NCI-H226 (cell line): ENCODE results near the gene EIF3B.
"Not testable (repeated sequence)": the region's sequence is repeated elsewhere in the genome, so short reads cannot be mapped to it uniquely, and the experiment has no call there.

Experiments
- DNase-seq: peaks from one replicate; pipeline ENCODE4 v3.0.0-alpha.2; 2015

Gene EIF3B

DNA sequence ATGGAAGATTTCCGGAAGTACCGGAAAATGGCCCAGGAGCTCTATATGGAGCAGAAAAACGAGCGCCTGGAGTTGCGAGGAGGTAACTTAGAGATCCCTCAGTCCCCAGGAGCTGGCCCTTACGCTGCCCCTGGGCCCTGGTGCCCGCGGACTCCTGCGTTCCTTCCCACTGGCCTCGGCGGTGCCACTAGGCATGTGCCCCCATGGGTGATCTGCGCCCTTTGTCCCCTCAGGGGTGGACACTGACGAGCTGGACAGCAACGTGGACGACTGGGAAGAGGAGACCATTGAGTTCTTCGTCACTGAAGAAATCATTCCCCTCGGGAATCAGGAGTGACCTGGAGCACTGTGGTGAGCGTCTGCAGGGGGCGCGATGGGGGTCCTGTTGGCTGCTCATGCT lies 24.5 kb downstream of the EIF3B start:
- DNase-seq: no peak

DNA sequence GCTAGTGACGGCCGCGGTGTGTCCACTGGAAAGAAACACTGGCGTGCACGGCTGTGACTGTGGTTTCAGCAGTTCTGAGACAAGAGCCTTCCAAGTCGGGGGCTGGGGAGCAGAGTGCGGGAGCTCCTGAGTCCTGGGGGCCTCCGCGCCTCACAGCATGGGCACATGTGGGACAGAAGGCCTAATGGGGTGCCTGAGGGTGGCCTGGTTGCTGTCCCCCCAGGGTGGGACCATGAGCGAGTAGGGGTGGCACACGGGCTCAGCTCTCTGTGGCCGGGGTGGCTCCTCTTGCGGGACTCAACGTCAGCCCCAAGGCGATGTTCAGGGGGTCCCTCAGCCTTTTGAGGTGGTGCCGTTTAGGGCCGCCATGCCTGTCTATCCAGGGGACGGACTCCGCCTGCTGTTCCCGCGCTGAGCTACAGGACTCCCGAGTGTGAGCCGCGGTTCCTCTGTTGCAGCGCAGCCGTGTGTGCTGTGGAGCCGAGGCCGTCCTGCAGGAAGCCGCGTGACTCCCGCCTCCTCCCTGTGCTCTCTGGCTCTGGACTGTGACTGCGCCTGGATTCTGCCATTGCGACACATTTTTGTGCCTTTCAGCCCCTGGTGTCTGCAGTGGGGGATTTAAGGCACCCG lies 25.3 kb downstream of the EIF3B start:
- DNase-seq: no peak

DNA sequence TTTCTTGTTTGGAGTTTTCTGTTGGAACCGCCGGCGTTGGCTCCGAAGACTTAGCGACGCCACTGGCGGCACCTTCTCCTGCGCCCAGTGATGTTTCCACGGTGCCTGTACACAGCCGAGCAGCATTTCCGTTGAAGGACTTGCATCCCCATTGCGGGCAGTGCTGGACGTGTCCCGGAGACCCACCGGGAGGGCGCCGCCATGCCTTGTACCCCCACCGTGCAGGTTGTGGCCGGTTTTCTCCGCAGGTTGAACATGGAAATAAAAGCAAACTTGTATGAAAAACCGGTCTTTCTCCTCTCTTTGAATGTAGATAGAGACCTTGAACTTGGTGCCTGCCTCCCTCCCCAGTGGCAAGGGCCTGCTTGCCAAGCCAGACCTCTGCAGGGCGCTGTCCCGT lies 25.8 kb downstream of the EIF3B start:
- no peak for DNase-seq

DNA sequence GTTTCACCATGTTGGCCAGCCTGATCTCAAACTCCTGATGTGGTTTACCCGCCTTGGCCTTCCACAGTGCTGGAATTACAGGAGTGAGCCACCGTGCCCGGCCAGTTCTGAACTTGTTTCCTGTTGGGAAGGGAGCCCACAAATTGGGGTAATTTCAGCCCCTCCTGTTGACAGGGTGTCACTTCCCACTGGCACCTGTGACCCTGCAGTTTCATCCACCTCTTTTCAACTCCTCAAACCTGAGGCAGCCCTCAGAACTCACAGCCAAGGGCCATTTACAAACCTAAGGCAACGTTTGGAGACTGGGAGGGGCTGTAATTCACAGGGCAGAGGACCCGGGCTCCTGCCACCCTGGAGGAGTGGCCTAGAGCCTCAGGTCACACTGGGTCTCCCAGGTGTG lies 26.6 kb downstream of the EIF3B start:
- DNase-seq: no peak

DNA sequence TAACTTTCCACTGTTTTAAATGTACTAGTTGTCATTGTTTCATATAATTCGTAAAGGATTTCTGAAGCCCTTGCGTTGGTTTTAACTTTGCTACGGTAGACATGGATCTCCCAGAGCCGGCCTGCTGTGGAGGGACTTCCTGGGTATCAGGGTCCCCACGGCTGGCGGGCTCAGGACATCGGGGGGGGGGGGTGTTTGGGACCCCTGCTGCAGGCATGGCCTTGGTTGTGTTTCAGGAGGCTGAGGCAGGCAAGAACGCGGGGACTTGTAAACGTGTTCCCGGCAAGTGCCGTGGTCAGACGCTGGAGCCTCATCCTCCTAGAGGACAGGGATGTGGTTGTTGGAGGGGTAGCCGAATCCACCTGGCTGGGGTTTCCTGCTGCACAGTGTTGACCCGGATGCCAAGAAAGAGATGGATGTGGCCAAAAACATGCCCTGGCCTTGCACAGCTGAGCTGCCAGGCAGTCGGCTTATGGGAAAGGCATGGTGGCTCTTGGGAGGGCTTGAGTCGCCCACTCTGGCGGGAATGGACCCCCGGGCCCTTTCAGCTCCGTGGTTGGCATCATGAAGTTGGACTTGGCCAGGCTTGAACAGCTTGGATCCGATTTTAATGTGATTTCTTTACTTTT lies 27.4 kb downstream of the EIF3B start:
- DNase-seq: no peak

DNA sequence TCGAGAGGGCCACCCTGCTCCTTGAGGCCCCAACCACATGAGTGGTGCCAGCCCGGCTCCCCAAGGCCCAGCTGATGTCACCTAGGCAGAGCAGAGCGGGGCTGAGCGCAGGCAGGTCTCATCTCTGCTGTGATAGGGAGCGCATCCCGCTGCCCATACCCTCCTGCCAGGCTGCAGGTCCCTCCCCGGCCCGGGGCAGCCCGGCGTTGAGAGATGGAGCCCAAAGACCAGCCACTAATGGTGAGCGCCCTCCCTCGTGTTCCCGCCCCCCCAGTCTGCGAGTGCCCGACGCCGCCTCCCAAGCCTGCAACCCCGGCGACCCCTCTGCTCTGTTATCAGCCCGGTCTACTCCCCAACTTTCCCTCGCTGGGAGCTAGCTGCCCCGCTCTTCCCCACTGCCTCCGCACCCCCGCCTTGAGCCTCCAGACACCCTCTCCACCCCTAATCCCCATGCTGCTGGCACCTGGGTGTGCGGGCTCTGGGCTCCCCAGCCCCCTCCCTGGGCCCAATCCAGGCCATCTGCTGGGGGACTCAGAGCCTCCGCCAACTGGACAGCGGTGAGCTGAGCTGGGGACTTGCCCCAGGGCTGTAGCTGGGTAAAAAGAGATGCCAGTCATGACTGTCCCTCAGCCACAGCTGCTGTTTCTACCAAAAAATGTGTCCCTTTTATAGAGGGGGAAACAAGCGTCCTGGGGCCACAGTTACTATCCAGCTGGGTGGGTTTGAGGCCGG lies 29.1 kb downstream of the EIF3B start:
- no peak for DNase-seq

DNA sequence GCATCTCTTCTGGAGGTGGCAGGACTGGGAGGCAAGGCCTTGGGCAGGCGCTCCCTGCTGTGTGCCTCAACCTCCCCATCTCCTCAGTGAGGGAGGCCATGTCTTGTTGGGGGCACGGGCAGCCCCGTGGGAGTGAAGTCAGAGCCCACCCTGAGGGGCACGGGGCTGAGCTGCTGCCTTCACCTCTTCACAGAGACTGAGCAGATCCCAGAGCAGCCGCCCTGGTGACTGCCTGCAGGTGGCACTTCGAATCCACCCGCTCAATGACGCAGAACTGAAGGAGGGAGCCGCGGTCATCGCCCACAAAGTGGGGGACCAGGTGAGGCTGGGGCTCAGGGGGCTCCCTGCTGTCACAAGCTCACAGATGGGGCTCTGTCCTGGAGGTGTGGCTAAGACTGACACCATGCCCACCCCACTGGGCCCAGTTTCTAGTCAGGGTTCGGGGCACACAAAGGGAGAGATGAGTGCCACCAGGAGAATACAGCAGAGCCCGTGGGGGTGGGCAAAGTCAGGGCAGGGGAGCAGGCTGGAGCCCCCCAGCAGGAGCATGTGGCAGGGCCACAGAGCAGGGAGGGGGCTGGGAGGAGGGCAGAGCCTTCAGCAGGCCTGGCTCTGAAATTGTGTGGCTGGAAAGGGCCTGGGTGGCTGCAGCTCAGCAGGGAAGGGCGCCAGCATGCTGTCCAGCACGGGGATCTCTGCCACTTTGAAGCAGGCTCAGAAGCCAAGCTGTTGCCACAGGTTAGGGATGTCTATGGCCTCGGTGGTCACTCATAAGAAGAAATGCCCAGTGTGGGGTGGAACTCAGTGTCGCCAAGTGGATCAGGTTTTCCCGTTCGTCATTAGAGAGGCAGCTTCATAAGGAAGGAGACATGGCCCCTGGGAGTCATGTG lies 30.0 kb downstream of the EIF3B start:
- no peak for DNase-seq

DNA sequence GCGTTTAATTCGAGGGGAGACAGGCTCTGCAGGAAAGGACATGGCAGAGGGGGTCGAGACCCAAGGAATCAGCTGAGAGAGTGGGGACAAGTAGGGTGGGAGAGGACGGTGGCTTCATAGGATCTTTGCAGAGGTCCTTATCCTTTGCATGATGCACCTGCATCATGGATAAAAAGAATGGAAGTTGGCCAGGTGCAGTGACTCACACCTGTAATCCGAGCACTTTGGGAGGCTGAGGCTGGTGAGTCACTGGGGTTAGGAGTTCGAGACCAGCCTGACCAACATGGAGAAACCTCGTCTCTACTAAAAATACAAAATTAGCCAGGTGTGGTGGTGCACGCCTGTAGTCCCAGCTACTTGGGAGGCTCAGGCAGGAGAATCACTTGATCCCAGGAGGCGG lies 31.5 kb downstream of the EIF3B start:
- DNase-seq: peak; percentile 49

DNA sequence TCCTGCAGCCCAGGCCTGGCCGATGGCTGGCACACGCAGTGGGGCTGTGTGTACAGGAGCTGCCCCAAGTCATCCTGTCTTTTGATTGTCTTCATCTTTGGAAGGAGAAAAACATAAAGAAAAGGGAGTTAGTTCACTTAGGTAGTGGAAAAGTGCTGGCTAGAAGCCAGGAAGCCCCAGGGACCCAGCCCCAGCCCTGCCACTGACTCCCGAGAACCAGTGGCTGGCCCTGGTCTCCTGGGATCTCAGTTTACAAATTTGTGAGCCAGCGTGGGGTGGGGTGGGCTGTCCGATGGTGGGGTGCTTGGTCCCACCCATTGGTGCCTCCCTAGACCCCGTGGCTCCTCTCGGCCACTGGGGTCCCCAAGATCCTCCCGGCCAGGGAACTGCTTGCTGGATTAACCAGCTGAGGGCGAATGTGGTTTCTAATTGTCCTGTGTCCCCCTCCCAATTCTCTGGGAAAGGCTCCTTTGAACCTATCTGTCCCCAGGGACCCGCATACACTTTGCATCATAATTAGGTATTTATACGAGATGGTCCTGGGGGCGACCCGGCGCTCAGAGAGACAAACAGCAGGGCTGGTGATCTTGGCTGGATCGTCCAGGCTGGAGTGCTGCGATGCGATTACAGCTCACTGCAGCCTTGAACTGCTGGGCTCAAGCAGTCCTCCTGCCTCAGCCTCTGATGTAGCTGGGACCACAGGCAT lies 32.5 kb downstream of the EIF3B start:
- DNase-seq: no peak

DNA sequence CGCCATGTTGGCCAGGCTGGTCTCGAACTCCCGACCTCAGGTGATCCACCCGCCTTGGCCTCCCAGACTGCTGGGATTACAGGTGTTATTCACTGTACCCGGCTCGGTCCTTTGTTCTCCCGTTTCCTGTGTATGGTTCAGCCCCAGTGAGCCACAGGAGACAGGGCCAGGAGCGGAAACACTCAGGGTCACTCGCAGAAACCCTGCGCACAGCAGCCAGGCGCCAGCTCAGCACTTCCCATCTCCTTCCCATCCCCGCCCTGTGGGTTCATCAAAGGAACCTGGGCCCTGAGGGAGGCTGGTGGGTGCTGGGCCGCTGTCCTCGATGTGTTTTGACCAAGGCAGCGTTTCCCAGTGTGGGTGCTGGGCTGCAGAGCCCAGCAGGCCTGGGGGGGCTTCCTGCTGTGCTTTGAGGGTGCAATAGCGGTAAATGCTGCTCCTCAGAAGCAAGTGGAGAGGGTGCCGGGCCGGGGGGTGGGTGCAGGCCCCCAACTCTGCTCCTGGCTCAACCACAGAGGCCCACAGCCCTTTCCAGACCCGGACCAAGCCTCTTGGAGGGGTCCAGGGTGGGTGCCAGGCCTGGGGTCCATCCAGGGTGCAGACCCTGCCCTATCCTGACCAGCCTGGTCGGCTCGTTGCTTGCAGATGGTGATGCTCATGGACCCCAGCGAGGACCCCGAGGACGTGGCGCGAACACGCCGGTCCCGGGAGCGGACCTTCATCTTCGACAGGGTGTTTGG lies 33.4 kb downstream of the EIF3B start:
- no peak for DNase-seq

DNA sequence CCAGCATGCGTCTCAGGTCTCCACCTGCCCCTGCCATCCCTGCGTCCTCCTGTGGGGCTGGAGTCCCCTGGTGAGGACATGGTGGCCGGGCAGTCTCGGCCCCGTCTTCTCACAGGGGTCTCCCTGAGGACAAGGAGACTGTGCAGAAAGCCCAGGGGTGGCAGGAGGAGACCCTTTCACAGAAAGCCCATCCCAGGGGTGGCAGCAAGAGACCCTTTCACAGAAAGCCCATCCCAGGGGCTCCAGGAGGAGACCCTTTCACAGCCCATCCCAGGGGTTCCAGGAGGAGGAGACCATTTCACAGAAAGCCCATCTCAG lies 34.0 kb downstream of the EIF3B start:
- DNase-seq: no peak

DNA sequence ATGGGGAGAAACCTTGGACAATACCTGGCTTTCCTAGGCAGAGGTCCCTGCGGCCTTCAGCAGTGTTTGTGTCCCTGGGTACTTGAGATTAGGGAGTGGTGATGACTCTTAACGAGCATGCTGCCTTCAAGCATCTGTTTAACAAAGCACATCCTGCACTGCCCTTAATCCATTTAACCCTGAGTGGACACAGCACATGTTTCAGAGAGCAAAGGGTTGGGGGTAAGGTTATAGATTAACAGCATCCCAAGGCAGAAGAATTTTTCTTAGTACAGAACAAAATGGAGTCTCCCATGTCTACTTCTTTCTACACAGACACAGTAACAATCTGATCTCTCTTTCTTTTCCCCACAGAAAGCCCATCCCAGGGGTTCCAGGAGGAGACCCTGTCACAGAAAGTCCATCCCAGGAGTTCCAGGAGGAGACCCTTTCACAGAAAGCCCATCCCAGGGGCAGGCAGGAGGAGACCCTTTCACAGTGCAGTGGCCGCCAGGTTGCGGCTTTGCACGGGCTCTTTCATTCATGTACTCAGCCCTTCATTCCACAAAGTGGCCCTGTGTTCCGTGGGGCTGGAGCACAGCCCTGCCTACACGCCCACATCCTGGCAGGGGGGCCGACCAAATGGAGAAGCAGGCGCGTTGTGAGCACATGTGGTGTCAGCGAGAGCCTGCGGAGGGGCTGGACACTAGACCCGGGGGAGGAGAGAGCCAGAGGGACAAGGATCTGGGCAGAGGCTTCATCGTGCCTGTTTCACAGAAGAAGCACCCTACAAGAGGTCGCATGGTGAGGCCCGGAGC lies 35.6 kb downstream of the EIF3B start:
- not testable (repeated sequence) for DNase-seq

DNA sequence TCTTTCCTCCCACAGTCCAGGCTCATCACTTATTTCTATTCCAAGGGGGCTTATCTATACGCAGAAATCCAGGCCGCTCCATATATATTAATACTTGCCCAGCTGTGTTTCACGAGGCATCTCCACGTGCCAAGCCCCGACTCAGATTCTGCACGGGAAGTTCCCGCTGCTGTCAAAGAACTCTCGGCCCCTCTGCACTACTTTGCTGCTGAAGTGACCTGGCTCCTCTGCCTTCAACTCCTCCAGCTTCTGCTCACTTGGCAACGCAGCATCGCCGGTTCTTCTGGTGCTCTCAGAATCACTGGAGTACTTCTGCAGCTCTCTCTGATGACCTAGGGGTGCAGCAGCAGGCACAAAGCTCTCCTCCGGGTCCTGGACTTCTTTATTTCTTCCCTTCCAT lies 39.1 kb downstream of the EIF3B start:
- no peak for DNase-seq

DNA sequence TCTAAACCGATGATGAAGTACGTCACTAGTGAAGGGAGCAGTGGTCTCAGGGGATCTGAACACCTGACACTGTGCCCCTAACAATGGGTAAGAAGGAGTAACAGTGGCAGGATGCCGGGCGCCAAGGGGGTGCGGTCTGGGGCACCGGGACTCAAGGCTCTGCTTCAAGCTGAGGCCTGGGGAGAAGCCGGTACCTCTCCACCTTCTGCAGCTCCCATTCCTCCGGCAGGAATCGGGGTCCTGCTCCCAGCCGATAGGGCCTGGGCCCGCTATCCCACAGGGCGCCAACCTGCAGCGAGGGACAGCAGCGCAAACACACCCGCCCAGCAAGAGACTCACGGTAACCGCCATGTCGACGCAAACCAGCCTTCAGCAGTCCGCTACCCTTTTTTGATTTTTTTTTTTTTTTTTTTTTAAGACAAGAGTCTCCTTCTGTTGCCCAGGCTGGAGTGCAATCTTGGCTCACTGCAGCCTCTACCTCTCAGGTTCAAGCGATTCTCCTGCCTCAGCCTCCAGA lies 40.0 kb downstream of the EIF3B start:
- no peak for DNase-seq

DNA sequence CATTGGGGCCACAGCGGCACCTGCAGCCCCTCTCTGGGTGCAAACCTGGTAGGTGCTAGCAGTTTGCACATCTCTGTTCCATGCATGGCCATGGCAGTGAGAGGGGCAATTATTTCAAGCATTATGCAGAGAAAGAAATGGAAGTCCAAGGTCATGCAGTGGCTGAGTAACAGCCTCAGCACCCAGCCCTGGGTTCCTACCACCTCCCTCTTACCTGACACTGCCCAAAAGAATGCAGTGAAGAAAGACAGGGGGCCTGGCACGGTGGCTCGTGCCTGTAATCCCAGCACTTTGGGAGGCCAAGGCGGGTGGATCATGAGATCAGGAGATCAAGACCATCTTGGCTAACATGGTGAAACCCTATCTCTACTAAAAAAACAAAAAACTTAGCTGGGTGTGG lies 43.9 kb downstream of the EIF3B start:
- peak; percentile 53 for DNase-seq

DNA sequence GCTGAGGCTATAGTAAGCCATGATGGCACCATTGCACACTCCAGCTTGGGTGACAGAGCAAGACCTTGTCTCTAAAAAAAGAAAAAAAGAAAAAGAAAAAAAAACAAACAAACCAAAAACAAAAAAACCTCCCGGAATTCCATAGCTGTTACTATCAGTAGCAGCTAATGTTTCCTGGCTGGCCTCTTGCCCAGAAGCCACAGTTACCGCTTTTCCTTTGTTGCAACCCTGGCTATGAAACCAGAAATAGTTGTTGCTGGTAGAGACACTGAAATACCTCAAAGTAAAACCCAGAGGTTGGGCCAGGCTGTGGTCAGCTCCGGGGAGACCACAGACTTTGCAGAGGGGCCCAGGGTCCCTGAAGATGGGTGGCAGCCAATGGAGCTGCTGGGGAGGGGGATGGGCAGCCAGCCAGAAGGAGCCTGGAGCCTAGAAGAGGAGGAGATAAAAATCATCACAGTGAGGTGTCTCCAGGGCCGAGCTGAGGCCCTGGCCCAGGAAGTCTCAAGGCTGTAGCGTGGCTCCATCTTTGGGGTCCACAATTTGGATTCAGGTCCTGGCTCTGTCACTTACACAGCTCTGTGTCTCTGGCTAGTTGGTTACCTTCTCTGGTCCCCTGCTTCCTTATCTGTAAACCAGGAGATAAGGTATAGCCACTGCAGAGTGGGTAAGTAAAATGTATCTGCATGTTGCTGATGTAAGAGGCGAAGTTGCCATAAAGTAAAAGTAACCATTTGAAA lies 45.4 kb downstream of the EIF3B start:
- DNase-seq: peak; percentile 99

DNA sequence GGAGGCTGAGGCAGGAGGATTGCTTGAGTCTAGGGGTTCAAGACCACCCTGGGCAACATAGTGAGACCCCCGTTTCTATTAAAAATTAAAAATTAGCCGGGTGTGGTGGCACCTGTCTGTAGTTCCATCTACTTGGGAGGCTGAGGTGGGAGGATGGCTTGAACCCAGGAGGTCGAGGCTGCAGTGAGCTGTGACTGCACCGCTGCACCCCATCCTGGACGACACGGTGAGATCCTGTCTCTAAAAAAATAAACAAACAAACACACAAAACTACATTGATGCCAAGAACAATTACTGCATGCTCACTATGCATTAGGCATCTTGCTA lies 48.0 kb downstream of the EIF3B start:
- no peak for DNase-seq

DNA sequence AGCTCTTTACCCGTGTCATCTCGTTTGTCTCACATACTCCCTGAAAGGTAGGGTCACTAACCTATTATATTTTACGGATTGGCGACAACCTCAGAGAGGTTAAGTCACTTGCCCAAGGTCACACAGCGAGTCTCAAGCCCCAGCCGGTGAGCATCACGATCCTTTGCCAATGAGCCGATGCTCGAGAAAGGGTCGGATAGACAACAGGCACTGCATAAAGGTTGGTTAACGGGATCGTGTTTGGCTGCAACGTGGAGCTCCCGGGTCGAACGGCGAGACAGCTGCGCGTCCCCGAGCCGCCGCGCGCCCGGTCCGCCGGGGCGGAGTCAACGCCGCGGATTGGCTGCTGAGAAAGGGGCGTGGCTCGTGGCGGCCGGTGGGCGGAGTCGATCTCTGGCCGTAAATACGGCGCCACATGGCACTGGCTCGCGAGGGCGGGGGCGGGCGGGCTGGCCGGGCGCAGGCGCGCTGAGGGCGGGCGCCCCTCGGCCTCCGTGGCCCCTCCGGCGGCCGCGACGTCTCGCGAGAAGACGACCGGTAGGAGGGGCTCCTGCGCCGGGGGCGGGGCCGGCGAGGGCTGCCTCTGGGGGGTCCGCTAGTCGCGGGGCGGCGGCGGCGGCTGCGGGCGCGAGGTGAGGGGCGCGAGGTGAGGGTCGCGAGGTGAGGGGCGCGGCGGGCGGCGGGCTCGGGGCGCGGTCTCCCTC lies 48.5 kb downstream of the EIF3B start, which contains the start of gene CHST12:
Gene CHST12, plus strand, starts transcription at position 598 of the 704 bp plus-strand sequence. CDS start 29,029 bp downstream, outside the sequence.
- DNase-seq: peak; percentile 89
